NCI-H748 (cell line): ENCODE measurements around the gene UGT2A3.
"Not testable (repeated sequence)": the region's sequence is repeated elsewhere in the genome, so short reads cannot be mapped to it uniquely, and the experiment has no call there.

ENCODE experiments used
- DNase-seq: peaks from one replicate; lab custom pipeline; 2025; ENCODE audit not compliant: unreplicated experiment; lab: John Stamatoyannopoulos, UW

Gene UGT2A3

DNA sequence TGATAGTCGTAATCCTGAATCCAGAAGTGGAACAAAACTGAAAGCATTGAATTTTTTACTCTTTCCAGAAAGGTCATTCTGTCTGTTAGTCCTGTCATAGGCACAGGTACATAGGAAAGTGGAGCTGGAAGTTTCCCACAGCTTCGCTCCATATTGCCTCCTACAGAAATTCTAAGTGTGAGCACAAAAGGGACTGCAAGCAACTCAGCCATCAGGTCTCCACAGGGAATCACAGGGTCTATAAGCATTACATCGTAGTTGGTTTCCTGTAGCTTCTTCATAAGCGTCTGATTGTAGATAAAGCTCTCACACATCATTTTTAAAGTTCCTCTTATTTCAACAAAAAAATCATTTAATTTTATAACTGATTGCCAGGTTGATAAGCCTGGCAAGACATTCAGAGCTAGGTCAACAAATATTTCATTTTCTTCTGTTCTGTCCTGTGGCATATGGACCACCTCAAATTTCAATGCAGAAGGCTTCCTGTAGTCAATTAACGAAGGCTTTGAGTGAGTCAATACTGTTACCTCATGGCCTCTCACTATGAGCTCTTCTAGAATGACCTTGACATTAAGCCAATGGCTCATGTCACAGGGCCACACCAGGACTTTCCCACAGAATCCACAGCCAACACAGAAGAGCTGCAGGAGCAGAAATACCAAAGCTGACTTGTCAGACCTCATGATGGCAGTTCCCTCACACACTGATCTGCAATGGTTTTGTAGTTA, at the start of gene UGT2A3:
Gene UGT2A3, minus strand, starts transcription at position 727 of the 728 bp plus-strand sequence. Its CDS starts 44 bp downstream, at position 683.
- no peak for DNase-seq

DNA sequence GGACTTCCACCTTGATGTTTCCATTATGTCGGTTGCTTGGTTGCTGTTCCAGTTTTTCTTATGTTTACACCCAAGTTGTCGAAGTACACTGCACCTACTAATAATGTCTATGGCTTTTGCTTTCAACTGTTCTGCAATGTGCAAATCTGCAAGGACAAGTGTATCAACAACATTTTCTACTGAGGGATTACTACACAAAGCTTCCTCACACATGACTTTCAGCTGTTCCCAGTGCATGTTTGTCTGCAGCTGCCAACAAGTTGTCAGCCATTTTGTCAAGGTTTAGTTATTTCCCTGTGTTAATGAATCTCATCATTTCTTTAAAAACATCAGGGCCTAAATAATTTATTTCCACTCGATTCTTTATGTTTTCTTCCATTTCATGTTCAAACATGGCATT, 45.4 kb upstream of the UGT2A3 start:
- DNase-seq, result no peak

DNA sequence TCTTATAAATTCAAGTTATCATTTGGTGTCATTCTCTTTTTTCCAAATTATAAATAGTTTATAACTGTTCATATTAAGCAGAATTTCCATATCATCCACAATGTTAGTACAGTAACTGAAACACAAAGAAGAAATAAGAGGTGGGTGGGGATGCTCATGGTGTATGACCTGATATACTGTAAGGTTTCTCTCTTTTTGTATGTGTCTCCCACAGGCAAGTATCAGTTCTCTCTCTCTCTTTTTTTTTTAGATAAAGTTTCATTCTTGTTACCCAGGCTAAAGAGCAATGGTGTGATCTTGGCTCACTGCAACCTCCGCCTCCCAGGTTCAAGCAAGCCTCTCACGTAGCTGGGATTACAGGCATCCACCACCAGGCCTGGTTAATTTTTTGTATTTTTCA, 43.7 kb upstream of the UGT2A3 start:
- no peak for DNase-seq

DNA sequence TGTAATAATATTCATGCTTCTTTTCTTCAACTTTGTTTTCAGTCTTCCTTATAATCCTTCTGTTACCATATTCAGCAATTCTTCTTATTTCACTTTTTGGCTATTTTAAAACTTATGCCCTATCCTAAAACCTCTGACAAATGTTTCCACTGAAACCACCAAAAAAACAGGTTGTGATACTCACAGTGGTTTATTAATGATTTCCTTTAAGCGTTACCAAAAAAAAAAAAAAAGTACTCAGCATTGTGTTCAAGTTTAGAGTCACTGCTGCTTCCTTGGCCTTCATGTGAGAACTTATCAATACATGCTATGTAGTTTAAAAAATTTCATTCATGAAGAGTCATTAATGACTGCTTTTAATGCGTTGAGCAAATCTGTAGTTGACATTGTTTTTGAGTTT, 35.4 kb upstream of the UGT2A3 start:
- DNase-seq, result no peak

DNA sequence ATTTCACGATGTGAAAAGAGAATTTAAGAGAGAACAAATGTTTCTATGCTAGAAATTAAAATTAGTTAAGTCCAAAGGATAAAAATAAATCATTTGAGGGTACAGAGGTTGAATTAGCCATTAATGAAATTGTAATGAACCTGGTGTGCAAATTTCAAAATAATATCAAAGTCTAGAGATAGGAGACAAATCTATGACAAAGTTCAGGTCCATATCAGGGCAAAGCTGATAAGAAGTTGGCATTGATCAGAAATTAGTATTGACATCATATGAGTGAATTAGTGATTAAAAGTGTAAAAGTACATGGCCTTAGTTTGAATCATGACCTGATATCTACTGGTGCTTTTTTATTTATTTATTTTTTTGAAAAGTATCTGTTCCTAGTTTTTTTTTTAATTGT, 33.8 kb upstream of the UGT2A3 start:
- no peak for DNase-seq

DNA sequence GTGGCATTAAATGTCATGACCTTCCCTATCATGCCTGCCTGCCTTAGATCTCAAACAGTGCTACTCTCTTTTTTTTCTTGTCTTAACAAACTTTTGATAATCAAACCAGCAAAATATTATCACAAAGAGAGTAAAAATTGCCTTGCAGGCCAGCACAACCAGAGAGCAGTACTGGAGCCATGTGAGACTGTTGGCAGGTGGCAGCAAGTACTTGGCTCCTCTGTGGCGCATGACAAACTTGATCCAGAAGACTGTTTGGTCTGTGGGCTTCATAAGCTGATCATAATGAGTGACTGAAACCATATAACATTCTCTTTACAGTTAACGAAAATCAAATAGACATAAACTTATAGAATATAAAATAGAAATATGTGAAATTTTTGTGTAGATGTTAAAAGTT, 33.3 kb upstream of the UGT2A3 start:
- DNase-seq, result no peak

- no peak for DNase-seq
These were observed 11.8 kb upstream of the UGT2A3 start for GRCh38 chr4:68963374-68963773.

- DNase-seq, result no peak
These were observed 11.3 kb upstream of the UGT2A3 start for GRCh38 chr4:68962868-68963267.

- DNase-seq, result no peak
These were observed 8.9 kb upstream of the UGT2A3 start for GRCh38 chr4:68960294-68961163.

- not testable (repeated sequence) for DNase-seq
These were observed 7.5 kb upstream of the UGT2A3 start for GRCh38 chr4:68959085-68959484.

DNA sequence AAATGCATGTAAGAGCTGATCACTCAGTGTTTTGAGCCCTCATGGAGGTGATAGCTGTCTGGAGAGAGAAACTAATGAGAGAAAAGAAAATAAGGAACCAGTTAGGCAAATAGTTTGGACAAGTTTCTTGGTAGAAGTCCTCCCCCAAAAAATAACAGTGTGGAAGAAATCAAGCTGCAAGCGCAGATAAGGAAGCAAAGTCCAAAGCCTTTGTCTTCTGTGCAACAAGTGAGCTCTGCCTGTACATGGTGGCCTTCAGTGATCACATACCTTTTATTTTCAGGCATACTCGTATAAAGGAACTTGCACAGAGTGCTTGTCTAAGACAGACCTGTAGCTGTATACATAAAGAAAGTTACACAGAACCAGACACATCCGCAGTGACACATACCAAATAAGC, 2.5 kb upstream of the UGT2A3 start:
- DNase-seq, result no peak

- DNase-seq, result no peak
These were observed 1.5 kb upstream of the UGT2A3 start for GRCh38 chr4:68953056-68953596.

DNA sequence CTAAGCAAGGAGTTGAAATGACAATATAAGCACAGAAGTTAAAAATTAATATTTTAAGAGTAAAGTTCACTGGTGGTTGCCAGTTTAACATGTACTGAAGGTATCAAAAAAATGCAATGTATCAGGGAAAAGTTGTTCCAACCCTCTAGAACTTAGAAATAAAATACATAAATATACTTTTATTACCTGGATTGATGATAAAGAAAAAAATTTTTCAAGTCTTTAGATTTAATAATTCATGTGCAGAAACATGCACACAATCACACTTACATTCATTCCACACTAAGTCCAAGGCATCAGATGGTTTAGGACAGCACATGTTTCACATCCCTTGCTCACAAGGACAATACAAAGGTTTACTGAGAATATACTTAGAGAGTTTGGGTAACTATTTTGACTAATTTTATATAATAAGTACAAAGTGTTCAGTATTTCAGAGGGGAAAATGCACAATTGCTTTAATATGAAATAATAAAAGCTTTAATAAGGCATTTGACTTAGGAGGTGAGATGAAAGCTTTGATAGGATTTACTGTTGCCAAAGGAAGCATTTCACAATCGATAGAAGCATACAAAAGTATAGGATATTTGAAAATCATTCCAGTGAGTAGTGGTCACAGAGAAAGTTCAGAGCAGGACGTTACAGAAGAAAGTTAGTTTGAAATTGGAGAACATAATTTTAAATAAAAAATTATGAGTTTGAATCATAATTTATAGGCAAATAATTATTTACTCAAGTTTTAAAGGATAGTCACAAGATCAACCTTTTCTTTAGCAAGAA, 392 bp upstream of the UGT2A3 start:
- no peak for DNase-seq

- DNase-seq, result no peak
These were observed 1.6 kb downstream of the UGT2A3 start for GRCh38 chr4:68950033-68950432.

DNA sequence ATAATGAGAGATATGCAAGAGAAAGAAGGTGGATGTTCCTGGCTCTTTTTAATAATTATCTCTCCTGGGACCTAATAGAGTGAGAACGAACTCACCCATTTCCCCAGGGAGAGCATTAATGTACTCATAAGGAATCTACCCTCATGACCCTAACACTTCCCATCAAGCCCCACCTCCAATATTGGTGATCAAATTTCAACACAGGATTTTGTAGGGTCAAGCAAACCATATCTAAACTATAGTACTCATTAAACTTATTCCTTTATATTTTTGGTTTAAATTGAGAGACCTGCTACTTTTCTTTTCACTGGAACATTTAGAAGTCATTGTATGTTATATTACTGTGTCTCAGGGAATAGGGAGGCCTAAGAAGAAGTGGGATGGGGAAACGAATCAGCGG, 2.6 kb downstream of the UGT2A3 start:
- DNase-seq, result no peak

GRCh38 chr4:68948044-68948743, 3.4 kb downstream of the UGT2A3 start:
- no peak for DNase-seq

GRCh38 chr4:68929076-68929737, 22.4 kb downstream of the UGT2A3 start:
- no peak for DNase-seq

GRCh38 chr4:68927165-68927564, 24.4 kb downstream of the UGT2A3 start:
- no peak for DNase-seq

- DNase-seq, result not testable (repeated sequence)
These were observed 29.4 kb downstream of the UGT2A3 start for GRCh38 chr4:68922202-68922601.

- no peak for DNase-seq
These were observed 30.6 kb downstream of the UGT2A3 start for GRCh38 chr4:68921051-68921450.
